Measurements from ENCODE around the gene BLOC1S5. TPM values are rescaled to one million over a fixed set of nuclear protein-coding genes. Genes with fewer than 3 reads are reported as not detected.

The BLOC1S5 gene
- total RNA-seq, 4 donors from 2014 or later: 15.5 to 242 (median 38.8) TPM

DNA sequence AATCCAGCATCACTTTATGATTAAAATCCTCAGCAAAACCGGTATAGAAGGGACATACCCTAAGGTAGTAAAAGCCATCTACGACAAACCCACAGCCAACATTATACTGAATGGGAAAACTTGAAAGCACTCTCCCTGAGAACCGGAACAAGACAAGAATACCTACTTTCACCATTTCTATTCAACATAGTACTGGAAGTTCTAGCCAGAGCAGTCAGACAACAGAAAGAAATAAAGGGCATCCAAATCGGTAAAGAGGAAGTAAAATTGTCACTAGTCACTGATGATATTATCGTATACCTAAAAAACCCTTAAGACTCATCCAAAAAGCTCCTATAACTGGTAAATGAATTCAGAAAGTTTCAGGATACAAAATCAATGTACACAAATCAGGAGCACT lies 33.3 kb downstream of the BLOC1S5 start:
- Histone ChIP-seq H3K9me3 (no peaks in the 10 kb centered on the region), H3K27ac (no peak overlapping the region), H3K36me3 (no peaks in the 10 kb centered on the region), H3K4me1 (no peaks in the 10 kb centered on the region), H3K27me3 (no peaks in the 10 kb centered on the region), H3K4me3 (no peak overlapping the region)
- no peak for DNase-seq
- TF ChIP-seq POLR2A (IDR thresholded peaks at IDR 0.05): no peak
- TF ChIP-seq, protein P1, sequence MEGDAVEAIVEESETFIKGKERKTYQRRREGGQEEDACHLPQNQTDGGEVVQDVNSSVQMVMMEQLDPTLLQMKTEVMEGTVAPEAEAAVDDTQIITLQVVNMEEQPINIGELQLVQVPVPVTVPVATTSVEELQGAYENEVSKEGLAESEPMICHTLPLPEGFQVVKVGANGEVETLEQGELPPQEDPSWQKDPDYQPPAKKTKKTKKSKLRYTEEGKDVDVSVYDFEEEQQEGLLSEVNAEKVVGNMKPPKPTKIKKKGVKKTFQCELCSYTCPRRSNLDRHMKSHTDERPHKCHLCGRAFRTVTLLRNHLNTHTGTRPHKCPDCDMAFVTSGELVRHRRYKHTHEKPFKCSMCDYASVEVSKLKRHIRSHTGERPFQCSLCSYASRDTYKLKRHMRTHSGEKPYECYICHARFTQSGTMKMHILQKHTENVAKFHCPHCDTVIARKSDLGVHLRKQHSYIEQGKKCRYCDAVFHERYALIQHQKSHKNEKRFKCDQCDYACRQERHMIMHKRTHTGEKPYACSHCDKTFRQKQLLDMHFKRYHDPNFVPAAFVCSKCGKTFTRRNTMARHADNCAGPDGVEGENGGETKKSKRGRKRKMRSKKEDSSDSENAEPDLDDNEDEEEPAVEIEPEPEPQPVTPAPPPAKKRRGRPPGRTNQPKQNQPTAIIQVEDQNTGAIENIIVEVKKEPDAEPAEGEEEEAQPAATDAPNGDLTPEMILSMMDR (IDR thresholded peaks at IDR 0.05): no peak
- intact Hi-C loops (cut with DNase I; ENCODE audit: low total_unique reads): no loop called here

DNA sequence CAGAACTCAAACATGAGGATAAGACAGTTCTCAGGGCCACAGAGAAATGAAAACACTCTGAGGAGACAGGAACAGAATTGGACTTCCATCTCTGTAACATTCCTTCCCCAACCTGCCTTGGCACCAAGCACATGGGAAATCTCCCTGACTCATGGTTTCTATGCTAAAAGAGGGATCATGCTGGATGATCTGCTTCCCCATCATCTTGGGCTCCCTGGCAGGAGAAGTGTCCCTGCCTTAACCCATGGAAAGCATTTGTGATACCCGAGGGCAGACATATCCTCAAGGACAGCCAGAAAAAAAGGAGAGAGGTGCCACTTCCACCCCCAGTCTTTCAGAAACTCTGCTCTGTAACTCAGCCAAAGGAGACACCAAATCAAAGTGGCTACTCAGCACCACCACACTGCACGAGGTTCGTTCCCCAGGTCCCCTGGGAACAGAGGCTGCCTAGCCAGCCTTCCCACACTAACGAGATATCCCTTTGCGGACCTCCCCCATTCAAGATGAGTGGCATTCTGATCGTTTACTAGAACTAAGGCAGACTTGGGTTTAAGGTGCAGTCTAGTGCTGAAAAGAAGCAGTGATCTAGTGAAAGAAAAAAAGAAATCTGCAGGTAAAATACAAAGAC lies 34.8 kb downstream of the BLOC1S5 start:
- H3K36me3 ChIP-seq: no peaks in the 10 kb centered on the region
- H3K9me3 ChIP-seq: no peaks in the 10 kb centered on the region
- H3K27me3 ChIP-seq: no peaks in the 10 kb centered on the region
- H3K4me1 ChIP-seq: no peaks in the 10 kb centered on the region
- TF ChIP-seq, protein P1 (IDR thresholded peaks at IDR 0.05): no peak
- TF ChIP-seq POLR2A (IDR thresholded peaks at IDR 0.05): no peak
- DNase-seq: no peak
- intact Hi-C loops (cut with DNase I; ENCODE audit: low total_unique reads): no loop called here
- no peak overlapping the region for H3K27ac ChIP-seq
- no peak overlapping the region for H3K4me3 ChIP-seq

DNA sequence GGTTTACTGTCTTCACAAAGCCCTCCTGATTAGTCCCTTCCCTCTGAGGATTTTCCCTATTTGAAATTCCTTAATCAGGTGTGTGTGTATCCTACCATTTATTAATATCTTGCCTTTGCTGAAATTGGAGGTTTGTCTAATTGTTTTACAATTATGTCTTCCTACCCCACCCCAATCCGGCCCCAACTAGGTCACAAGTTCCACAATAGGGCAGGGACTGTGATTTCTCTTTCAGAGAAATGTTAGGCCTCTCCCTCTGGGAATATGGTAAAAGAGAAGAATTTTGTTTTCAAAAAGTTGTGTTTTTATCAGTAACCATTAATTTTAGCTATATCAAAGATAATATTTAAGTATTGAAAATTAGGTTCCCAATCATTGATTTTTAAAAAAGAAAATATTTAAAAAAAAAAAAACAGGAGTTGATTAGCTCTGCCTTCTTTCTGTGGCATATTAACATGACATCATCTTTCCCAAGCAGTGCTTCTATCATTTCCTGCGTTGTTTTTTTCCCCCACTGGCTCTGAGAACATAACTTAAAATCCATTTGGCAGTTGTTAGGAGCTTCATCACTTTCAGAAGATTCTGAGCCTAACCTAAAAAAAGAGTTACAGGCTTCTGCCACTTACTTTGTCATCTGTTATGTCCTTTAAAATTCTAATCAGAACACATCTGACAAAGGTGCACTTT lies 36.1 kb downstream of the BLOC1S5 start:
- H3K9me3 ChIP-seq: no peaks in the 10 kb centered on the region
- H3K36me3 ChIP-seq: no peaks in the 10 kb centered on the region
- TF ChIP-seq POLR2A (IDR thresholded peaks at IDR 0.05): no peak
- TF ChIP-seq, protein P1 (IDR thresholded peaks at IDR 0.05): no peak
- intact Hi-C loops (cut with DNase I; ENCODE audit: low total_unique reads): no loop called here
- peak overlapping the region in 1 of 2 donors; percentile 52 for H3K27ac ChIP-seq
- no peak overlapping the region for H3K4me3 ChIP-seq
- no peak for DNase-seq
- no peaks in the 10 kb centered on the region for H3K27me3 ChIP-seq
- H3K4me1 ChIP-seq: no peaks in the 10 kb centered on the region

DNA sequence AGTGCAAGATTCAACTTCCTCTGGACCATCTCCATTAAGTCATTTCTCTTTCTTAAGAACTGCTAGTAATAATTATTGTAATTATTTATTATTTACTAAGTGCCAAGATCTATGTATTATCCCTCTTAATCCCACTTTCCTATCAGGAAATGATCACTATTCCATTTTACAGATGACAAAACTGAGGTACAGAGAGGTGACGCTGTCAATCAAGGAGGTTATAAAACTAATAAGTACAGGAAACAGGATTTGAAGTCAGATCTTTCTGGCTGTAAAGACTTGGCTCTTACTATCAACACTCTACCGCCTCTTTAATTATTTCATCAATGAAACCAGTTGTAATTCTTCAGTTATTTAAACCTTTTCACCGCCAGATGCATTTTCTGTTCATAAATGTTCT lies 37.4 kb downstream of the BLOC1S5 start:
- no peak for TF ChIP-seq POLR2A (IDR thresholded peaks at IDR 0.05)
- TF ChIP-seq, protein P1 (IDR thresholded peaks at IDR 0.05): no peak
- Histone ChIP-seq H3K27me3 (no peaks in the 10 kb centered on the region), H3K36me3 (no peaks in the 10 kb centered on the region), H3K4me3 (no peak overlapping the region), H3K9me3 (no peaks in the 10 kb centered on the region), H3K27ac (no peak overlapping the region), H3K4me1 (no peaks in the 10 kb centered on the region)
- intact Hi-C loops (cut with DNase I; ENCODE audit: low total_unique reads): no loop called here
- no peak for DNase-seq

- Histone ChIP-seq H3K27me3 (no peaks in the 10 kb centered on the region), H3K4me1 (no peaks in the 10 kb centered on the region), H3K9me3 (no peaks in the 10 kb centered on the region), H3K36me3 (no peaks in the 10 kb centered on the region), H3K27ac (no peak overlapping the region), H3K4me3 (no peak overlapping the region)
- DNase-seq: no peak
- TF ChIP-seq POLR2A (IDR thresholded peaks at IDR 0.05): no peak
- TF ChIP-seq, protein P1 (IDR thresholded peaks at IDR 0.05): no peak
- intact Hi-C loops (cut with DNase I; ENCODE audit: low total_unique reads): no loop called here
These were observed 39.0 kb downstream of the BLOC1S5 start for GRCh38 chr6:8025191-8025590.
